CD4-positive, alpha-beta T cell (primary cell): ENCODE data around the gene TMEM272. TPM values are rescaled to one million over a fixed set of nuclear protein-coding genes. Genes with fewer than 3 reads are reported as not detected.

Experiments used
- ATAC-seq: fragments of 200-7000 bp; cut with Tn5 transposase; one replicate; pipeline ENCODE4 v1.10.0; 2022; ENCODE audit warnings: mild to moderate bottlenecking; ENCODE audit not compliant: poor library complexity
- CTCF ChIA-PET: fragments of 350-600 bp; sonication (Branson Sonifier 250); formaldehyde crosslinking; loops from one replicate; lab custom pipeline; 2021; ENCODE audit warnings: antibody characterized with exemption, inconsistent platforms; lab: Charles Lee
- POLR2A ChIA-PET: fragments of 350-600 bp; sonication (Branson Sonifier 250); formaldehyde crosslinking; loops from one replicate; lab custom pipeline; 2021; ENCODE audit warnings: antibody characterized with exemption, inconsistent platforms; lab: Charles Lee
- DNase-seq, 14 experiments: peaks; one replicate each; pipeline ENCODE4 v3.0.0-alpha.2; 2013 to 2020; ENCODE audit warnings: mixed read lengths in 2 of 14
- H3K27ac ChIP-seq, 2 donors: one replicate each; pipeline versions ENCODE4 v1.5.1 to v1.7.0; 2013; ENCODE audit warnings: low read length in 2 of 2, low read depth in 1 of 2, mild to moderate bottlenecking in 1 of 2
- H3K27me3 ChIP-seq, 2 experiments: 1 replicate in 1 of 2; 2 replicates in 1 of 2; pipeline versions ENCODE4 v1.6.1 to v1.7.0; 2013; ENCODE audit warnings: low read length in 2 of 2, control low read depth in 1 of 2, mild to moderate bottlenecking in 1 of 2, moderate library complexity in 1 of 2; ENCODE audit not compliant: insufficient read depth in 2 of 2, control insufficient read depth in 1 of 2
- H3K36me3 ChIP-seq: one replicate; pipeline ENCODE4 v1.6.1; 2013; ENCODE audit warnings: low read length, control low read depth; ENCODE audit not compliant: insufficient read depth
- H3K4me1 ChIP-seq: one replicate; pipeline ENCODE4 v1.6.1; 2013; ENCODE audit warnings: low read length, control low read depth; ENCODE audit not compliant: insufficient read depth
- H3K4me3 ChIP-seq: one replicate; pipeline ENCODE4 v1.5.1; 2013; ENCODE audit warnings: mild to moderate bottlenecking, low read length, moderate library complexity
- H3K9me3 ChIP-seq, 2 experiments: 1 replicate in 1 of 2; 2 replicates in 1 of 2; pipeline versions ENCODE4 v1.6.1 to v1.7.0; 2013; ENCODE audit warnings: low read length in 2 of 2, mild to moderate bottlenecking in 2 of 2, control low read depth in 1 of 2, moderate library complexity in 1 of 2; ENCODE audit not compliant: control insufficient read depth in 1 of 2, insufficient read depth in 1 of 2
- H3K27ac Mint-ChIP-seq: one replicate; pipeline ENCODE4 v1.8.0; 2020; ENCODE audit warnings: mixed read lengths
- H3K27me3 Mint-ChIP-seq: one replicate; pipeline ENCODE4 v1.8.0; 2021; ENCODE audit warnings: mixed read lengths
- H3K36me3 Mint-ChIP-seq: one replicate; pipeline ENCODE4 v1.8.0; 2021; ENCODE audit warnings: low read depth, mixed read lengths
- H3K4me1 Mint-ChIP-seq: one replicate; pipeline ENCODE4 v1.8.0; 2021; ENCODE audit warnings: low read depth, mixed read lengths
- H3K4me3 Mint-ChIP-seq: one replicate; pipeline ENCODE4 v1.8.0; 2020; ENCODE audit warnings: mild to moderate bottlenecking, mixed read lengths
- H3K9me3 Mint-ChIP-seq: one replicate; pipeline ENCODE4 v1.8.0; 2020; ENCODE audit warnings: mixed read lengths
- CTCF ChIP-seq: fragments of 200-600 bp; IDR thresholded peaks from one replicate; pipeline ENCODE4 v1.8.0; 2022; ENCODE audit warnings: antibody characterized with exemption, mild to moderate bottlenecking
- intact Hi-C, 2 experiments: fragments of 100-400 bp; cut with DNase I in 1 of 2; cut with micrococcal nuclease in 1 of 2; formaldehyde crosslinking; loops; one replicate each; pipeline versions ENCODE4 v1.15.1 to v1.9.0; 2023 to 2025; cut with DNase I, micrococcal nuclease
- total RNA-seq, 174 experiments: library from RNA in 2 of 174; stranded (reverse) in 2 of 174; gene quantifications; one replicate each; pipeline ENCODE4 v1.2.3 and lab custom pipeline; 2021 to 2026

TMEM272 gene
- total RNA-seq, 2 experiments from 2014 or later, result 2.7 to 2.8 TPM

GRCh38 chr13:51785712-51786424, 59.1 kb downstream of the TMEM272 start:
- no peak overlapping the region for H3K27ac ChIP-seq
- H3K27me3 Mint-ChIP-seq, result no peaks in the 10 kb centered on the region
- no peaks in the 10 kb centered on the region for H3K9me3 ChIP-seq
- peaks cover 14% of the 10 kb centered on the region for H3K36me3 ChIP-seq
- DNase-seq, result no peak
- H3K27ac Mint-ChIP-seq, result no peak overlapping the region
- ChIA-PET CTCF (no interaction called here), POLR2A (no interaction called here)
- H3K36me3 Mint-ChIP-seq, result peaks cover 38% of the 10 kb centered on the region
- no peak overlapping the region for H3K4me3 ChIP-seq
- no peak for TF ChIP-seq CTCF
- no peaks in the 10 kb centered on the region for H3K9me3 Mint-ChIP-seq
- peak; percentile 32 for ATAC-seq
- H3K4me3 Mint-ChIP-seq, result no peak overlapping the region
- peaks cover 10% of the 10 kb centered on the region for H3K4me1 Mint-ChIP-seq
- H3K27me3 ChIP-seq, result no peaks in the 10 kb centered on the region
- peaks cover 3% of the 10 kb centered on the region for H3K4me1 ChIP-seq
- intact Hi-C loops, result no loop called here

- Histone ChIP-seq H3K4me3 (no peak overlapping the region), H3K9me3 (no peaks in the 10 kb centered on the region), H3K36me3 (peaks cover 8% of the 10 kb centered on the region), H3K27me3 (no peaks in the 10 kb centered on the region), H3K4me1 (peaks cover 3% of the 10 kb centered on the region), H3K27ac (no peak overlapping the region)
- ChIA-PET POLR2A (no interaction called here), CTCF (no interaction called here)
- H3K36me3 Mint-ChIP-seq, result peaks cover 26% of the 10 kb centered on the region
- peaks cover 10% of the 10 kb centered on the region for H3K4me1 Mint-ChIP-seq
- ATAC-seq (no peak), DNase-seq (no peak)
- no peak overlapping the region for H3K4me3 Mint-ChIP-seq
- no peaks in the 10 kb centered on the region for H3K9me3 Mint-ChIP-seq
- no peaks in the 10 kb centered on the region for H3K27me3 Mint-ChIP-seq
- intact Hi-C loops, result no loop called here
- TF ChIP-seq CTCF, result no peak
- no peak overlapping the region for H3K27ac Mint-ChIP-seq
Observed at GRCh38 chr13:51784097-51784496, 60.9 kb downstream of the TMEM272 start.

GRCh38 chr13:51783428-51784094, 61.4 kb downstream of the TMEM272 start:
- Mint-ChIP-seq H3K4me3 (no peak overlapping the region), H3K4me1 (peaks cover 10% of the 10 kb centered on the region), H3K9me3 (no peaks in the 10 kb centered on the region), H3K27me3 (no peaks in the 10 kb centered on the region), H3K36me3 (peaks cover 25% of the 10 kb centered on the region), H3K27ac (no peak overlapping the region)
- POLR2A ChIA-PET, result no interaction called here
- no peak for TF ChIP-seq CTCF
- Histone ChIP-seq H3K36me3 (peaks cover 6% of the 10 kb centered on the region), H3K4me1 (peaks cover 3% of the 10 kb centered on the region), H3K27ac (no peak overlapping the region), H3K4me3 (no peak overlapping the region), H3K27me3 (no peaks in the 10 kb centered on the region), H3K9me3 (no peaks in the 10 kb centered on the region)
- ATAC-seq, result no peak
- CTCF ChIA-PET, result no interaction called here
- intact Hi-C loops, result no loop called here
- DNase-seq, result no peak
